SKM-1 treated with dmso at 0.1 percent for 144 hours (cell line): ENCODE measurements around the gene TYMS.

ENCODE experiments used
- DNase-seq: peaks from one replicate; lab custom pipeline; 2025; ENCODE audit not compliant: unreplicated experiment; lab: John Stamatoyannopoulos, UW

The TYMS gene

DNA sequence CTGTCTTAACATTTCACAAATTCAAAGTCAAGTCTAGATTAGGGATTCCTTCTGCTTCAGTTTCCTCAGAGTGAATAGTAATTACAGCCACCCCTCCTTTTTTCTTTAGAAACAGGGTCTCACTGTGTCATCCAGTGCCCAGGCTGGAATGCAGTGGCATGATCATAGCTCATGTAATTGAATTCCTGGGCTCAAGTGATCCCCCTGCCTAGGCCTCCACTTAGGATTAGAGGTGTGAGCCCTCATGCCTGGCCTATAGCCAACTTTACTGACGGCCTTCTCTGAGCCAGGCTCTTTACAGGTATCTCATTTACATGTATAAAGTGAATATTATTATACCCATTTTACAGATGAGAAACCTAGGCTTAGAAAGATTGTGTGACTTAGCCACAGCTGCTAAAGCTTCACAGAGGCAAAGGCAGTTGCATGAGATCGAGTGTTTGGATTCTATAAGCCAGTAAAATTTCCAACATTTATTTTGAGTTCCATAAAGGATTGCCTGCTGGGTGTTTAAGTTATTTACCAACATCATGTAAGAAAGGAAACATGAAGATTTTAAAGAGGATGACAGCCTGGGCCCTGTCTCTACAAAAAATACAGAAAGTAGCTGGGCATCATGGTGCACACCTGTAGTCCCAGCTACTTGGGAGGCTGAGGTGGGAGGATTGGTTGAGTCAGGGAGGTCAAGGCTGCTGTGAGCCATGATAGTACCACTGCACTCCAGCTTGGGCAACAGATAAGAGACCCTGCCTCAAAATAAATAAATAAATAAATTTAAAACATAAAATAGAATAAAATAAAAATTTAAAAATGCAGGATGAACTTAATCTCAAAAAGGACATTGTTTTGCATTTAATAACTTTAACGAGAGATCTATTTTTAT is 53.2 kb downstream of the TYMS start:
- DNase-seq, result no peak

DNA sequence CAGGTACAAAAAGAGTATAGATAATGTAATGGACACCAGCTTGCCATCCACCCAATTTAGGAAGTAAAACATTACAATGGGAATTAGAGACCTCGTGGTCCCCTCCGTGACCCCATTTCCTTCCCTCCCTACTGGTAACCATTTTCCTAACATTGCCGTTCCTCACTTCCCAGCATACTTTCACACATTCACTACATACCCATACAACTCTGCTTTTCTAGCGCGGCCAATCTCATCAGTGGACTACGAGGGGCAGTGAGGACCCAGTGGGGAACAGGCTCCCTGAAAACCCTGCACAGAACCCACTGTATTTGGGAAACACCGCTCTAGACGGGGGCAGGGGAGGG is 53.8 kb downstream of the TYMS start:
- DNase-seq, result peak; percentile 10

DNA sequence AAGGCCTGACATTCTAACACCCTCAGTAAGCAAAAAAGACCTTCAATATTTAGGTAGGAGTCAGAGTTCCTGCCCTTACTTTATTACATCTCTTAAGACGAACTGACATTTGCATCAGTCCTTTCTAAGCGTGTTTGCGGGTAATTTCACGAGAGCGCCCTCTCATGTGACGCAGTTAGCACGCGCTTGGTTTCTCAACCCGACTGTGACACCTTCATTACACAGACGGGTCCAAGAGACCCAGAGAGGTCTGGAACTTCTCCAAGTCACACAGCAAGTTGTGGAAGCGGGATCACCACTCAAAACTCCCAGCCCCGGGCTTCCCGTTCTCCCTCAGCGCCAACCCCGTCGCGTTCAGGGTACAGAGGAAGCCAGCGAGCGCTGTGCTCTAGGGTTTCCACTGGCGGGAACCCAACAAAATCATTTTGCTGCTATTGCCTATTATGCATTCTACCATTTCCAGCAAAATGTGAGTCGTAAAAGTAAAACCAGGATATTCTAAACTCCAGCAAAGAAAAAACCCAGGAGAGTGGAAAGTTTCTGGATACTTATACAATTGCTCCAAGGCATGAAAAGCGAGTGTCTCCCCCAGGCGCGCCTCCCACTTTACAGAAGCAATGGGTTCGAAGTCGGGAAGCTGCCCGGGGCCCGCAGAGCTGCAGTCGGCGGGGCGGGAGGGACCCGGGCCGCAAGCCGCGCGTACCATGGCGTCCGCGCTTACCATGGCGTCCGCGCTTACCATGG is 54.4 kb downstream of the TYMS start:
- peak; percentile 56 for DNase-seq

DNA sequence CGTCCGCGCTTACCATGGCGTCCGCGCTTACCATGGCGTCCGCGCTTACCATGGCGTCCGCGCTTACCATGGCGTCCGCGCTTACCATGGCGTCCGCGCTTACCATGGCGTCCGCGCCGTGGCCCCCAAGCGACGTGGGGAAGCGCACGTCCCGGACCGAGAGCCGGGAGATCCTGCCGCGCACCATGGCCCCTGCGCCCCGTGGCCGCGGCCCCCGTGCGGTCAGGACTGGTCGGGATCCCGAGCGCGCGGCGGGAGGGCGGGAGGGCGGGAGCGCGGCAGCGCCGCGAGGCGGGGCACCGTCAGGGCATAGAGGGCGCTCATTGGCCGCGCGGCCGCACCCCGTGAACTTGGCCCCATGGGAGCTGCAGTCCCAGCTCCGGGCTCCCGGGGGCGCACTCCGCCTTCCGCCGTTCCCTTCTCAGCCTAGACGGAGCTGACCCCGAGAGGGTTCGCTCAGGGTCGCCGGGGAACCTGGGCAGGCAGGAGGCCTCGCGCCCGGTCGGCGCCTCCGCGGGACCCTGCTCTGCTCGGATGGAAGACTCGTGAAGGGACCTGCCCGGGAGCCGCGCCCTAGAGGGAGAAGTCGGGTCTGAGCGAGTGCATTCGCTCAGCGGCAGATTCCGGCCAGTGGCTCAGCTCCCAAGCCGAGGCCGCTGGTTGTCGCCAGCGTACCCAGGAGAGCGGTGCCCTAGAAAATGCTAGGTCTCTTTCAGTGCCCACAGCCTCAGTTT is 55.1 kb downstream of the TYMS start, which contains the start of gene ENOSF1:
ENOSF1 (minus strand) TSS at position 230 of the 734 bp plus-strand sequence; CDS start at position 187, 43 bp downstream.
- peak; percentile 77 for DNase-seq

DNA sequence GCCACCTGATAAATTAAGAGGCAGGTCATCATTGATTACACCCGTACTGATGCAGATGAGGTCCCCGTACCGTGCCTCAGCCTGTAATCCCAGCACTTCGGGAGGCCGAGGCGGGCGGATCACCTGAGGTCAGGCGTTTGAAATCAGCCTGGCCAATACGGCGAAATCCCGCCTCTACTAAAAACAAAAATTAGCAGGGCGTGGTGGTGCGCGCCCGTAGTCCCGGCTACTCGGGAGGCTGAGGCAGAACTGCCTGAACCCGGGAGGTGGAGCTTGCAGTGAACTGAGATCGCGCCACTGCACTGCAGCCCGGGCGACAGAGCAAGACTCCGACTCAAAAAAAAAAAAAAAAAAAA is 55.7 kb downstream of the TYMS start:
- no peak for DNase-seq

DNA sequence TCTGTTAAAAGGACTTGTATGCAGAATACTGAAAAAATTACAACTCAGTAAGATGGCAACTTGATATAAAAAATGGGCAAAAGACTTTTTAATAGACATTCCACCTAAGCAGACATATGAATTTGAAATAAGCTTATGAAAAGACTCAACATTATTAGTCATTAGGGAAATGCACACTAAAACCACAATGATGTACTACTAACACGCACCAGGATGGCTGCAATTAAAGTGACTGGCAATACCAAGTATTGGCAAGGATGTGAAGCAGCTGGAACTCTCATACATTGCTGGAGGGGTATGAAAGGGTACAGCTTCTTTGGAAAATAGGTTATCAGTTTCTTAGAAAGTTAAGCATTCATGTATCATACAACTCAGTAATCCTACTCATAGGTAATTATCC is 58.2 kb downstream of the TYMS start:
- no peak for DNase-seq

DNA sequence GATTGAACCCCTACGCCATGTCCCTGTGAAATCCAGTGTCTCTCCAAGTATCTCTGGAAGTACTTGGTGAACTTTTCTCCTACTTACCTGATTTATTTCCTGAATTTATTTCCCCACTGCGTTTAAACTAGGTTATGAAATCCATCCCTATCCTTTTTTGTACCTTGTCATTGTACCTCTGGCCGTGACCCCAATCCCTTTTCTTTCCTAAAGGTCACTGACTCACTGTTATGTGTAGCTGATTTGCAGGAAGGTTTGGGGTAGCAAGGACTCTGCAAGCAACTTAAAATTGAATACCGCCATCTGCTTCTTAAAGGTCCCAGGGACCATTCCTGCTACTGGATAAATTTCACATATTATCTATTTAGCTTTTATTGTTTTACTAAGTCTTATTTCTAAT is 59.5 kb downstream of the TYMS start:
- no peak for DNase-seq
